Activated CD8-positive, alpha-beta T cell treated with anti-CD3 and anti-CD28 coated beads for 36 hours (primary cell): ENCODE results near the gene CABLES2. TPM values are rescaled to one million over a fixed set of nuclear protein-coding genes. Genes with fewer than 3 reads are reported as not detected.

Source experiments
- ATAC-seq: fragments of 200-7000 bp; cut with Tn5 transposase; one replicate; pipeline ENCODE4 v1.10.0; 2021; ENCODE audit warnings: mild to moderate bottlenecking, moderate library complexity
- CTCF ChIA-PET: fragments of 350-600 bp; sonication (Branson Sonifier 250); formaldehyde crosslinking; loops from one replicate; lab custom pipeline; 2021; ENCODE audit warnings: antibody characterized with exemption; lab: Charles Lee
- POLR2A ChIA-PET: fragments of 350-600 bp; sonication (Branson Sonifier 250); formaldehyde crosslinking; loops from one replicate; lab custom pipeline; 2021; ENCODE audit warnings: antibody characterized with exemption; lab: Charles Lee
- DNase-seq: peaks from one replicate; pipeline ENCODE4 v3.0.0-alpha.2; 2020
- H3K27ac Mint-ChIP-seq: one replicate; pipeline ENCODE4 v1.8.0; 2021; ENCODE audit warnings: mild to moderate bottlenecking, mixed read lengths
- H3K27me3 Mint-ChIP-seq: one replicate; pipeline ENCODE4 v1.8.0; 2021; ENCODE audit warnings: mixed read lengths
- H3K36me3 Mint-ChIP-seq: one replicate; pipeline ENCODE4 v1.8.0; 2021; ENCODE audit warnings: low read depth, mixed read lengths
- H3K4me1 Mint-ChIP-seq: one replicate; pipeline ENCODE4 v1.8.0; 2021; ENCODE audit warnings: low read depth, mixed read lengths
- H3K4me3 Mint-ChIP-seq: one replicate; pipeline ENCODE4 v1.8.0; 2021; ENCODE audit warnings: mild to moderate bottlenecking, moderate library complexity, mixed read lengths
- H3K9me3 Mint-ChIP-seq: one replicate; pipeline ENCODE4 v1.8.0; 2021; ENCODE audit warnings: mixed read lengths
- CTCF ChIP-seq: fragments of 200-600 bp; IDR thresholded peaks from one replicate; pipeline ENCODE4 v1.8.0; 2022; ENCODE audit warnings: antibody characterized with exemption, mild to moderate bottlenecking
- intact Hi-C: fragments of 100-400 bp; cut with micrococcal nuclease; formaldehyde crosslinking; loops from one replicate; pipeline ENCODE4 v1.10.0; 2022
- total RNA-seq, 2 experiments: library from RNA; stranded (reverse); gene quantifications; one replicate each; pipeline ENCODE4 v1.2.3, GENCODE V29; 2021

The CABLES2 gene
- total RNA-seq, 2 experiments from 2014 or later: 3.2 to 4.5 TPM

GRCh38 chr20:62448038-62448437 is 41.0 kb upstream of the CABLES2 start:
- ATAC-seq: no peak
- Mint-ChIP-seq H3K27ac (no peak overlapping the region), H3K9me3 (no peaks in the 10 kb centered on the region), H3K36me3 (no peaks in the 10 kb centered on the region), H3K27me3 (no peaks in the 10 kb centered on the region), H3K4me1 (no peaks in the 10 kb centered on the region), H3K4me3 (no peak overlapping the region)
- ChIA-PET CTCF (no interaction called here), POLR2A (no interaction called here)
- intact Hi-C loops: no loop called here
- no peak for TF ChIP-seq CTCF
- DNase-seq: no peak

- CTCF ChIA-PET: no interaction called here
- intact Hi-C loops: no loop called here
These were observed 40.1 kb upstream of the CABLES2 start for GRCh38 chr20:62446888-62447869.

GRCh38 chr20:62446481-62446880 is 39.4 kb upstream of the CABLES2 start:
- TF ChIP-seq CTCF: no peak
- no peaks in the 10 kb centered on the region for H3K4me1 Mint-ChIP-seq
- H3K27ac Mint-ChIP-seq: no peak overlapping the region
- H3K27me3 Mint-ChIP-seq: peaks cover 2% of the 10 kb centered on the region
- ChIA-PET POLR2A (no interaction called here), CTCF (no interaction called here)
- H3K4me3 Mint-ChIP-seq: no peak overlapping the region
- H3K36me3 Mint-ChIP-seq: no peaks in the 10 kb centered on the region
- DNase-seq: no peak
- no peaks in the 10 kb centered on the region for H3K9me3 Mint-ChIP-seq
- no peak for ATAC-seq
- intact Hi-C loops: no loop called here

More at GRCh38 chr20:62446888-62447869, 40.1 kb upstream of the CABLES2 start:
- ATAC-seq (no peak), DNase-seq (no peak)
- H3K36me3 Mint-ChIP-seq: no peaks in the 10 kb centered on the region
- TF ChIP-seq CTCF: no peak
- H3K9me3 Mint-ChIP-seq: no peaks in the 10 kb centered on the region
- peaks cover 2% of the 10 kb centered on the region for H3K27me3 Mint-ChIP-seq
- no peaks in the 10 kb centered on the region for H3K4me1 Mint-ChIP-seq
- H3K27ac Mint-ChIP-seq: no peak overlapping the region
- POLR2A ChIA-PET: no interaction called here
- no peak overlapping the region for H3K4me3 Mint-ChIP-seq

- no peak for DNase-seq
- no peak for TF ChIP-seq CTCF
- no peak overlapping the region for H3K4me3 Mint-ChIP-seq
- no peaks in the 10 kb centered on the region for H3K36me3 Mint-ChIP-seq
- no peak overlapping the region for H3K27ac Mint-ChIP-seq
- POLR2A ChIA-PET: no interaction called here
- peaks cover 2% of the 10 kb centered on the region for H3K27me3 Mint-ChIP-seq
- CTCF ChIA-PET: no interaction called here
- ATAC-seq: no peak
- H3K4me1 Mint-ChIP-seq: no peaks in the 10 kb centered on the region
- no peaks in the 10 kb centered on the region for H3K9me3 Mint-ChIP-seq
- intact Hi-C loops: no loop called here
These were observed 38.7 kb upstream of the CABLES2 start for GRCh38 chr20:62445553-62446340.

- POLR2A ChIA-PET: no interaction called here
- Mint-ChIP-seq H3K4me1 (no peaks in the 10 kb centered on the region), H3K4me3 (no peak overlapping the region), H3K36me3 (no peaks in the 10 kb centered on the region), H3K27ac (no peak overlapping the region), H3K27me3 (peaks cover 2% of the 10 kb centered on the region), H3K9me3 (no peaks in the 10 kb centered on the region)
- intact Hi-C loops: no loop called here
- ATAC-seq (no peak), DNase-seq (no peak)
- no peak for TF ChIP-seq CTCF
- CTCF ChIA-PET: no interaction called here
These were observed 37.2 kb upstream of the CABLES2 start for GRCh38 chr20:62444286-62444685.
